Breast epithelium (tissue), 3 donors: ENCODE measurements around the gene ZAP70.
"Not testable (repeated sequence)": the region's sequence is repeated elsewhere in the genome, so short reads cannot be mapped to it uniquely, and the experiment has no call there.

ENCODE experiments used
- CTCF ChIP-seq, 3 donors: fragments of 450-650 bp; IDR thresholded peaks; one replicate each; pipeline ENCODE4 v1.5.1; 2016 to 2017; ENCODE audit warnings: antibody characterized with exemption in 3 of 3, mild to moderate bottlenecking in 3 of 3, moderate library complexity in 3 of 3
- POLR2A ChIP-seq: fragments of 450-650 bp; IDR thresholded peaks from one replicate; pipeline ENCODE4 v1.6.1; 2016; ENCODE audit warnings: antibody characterized with exemption, mild to moderate bottlenecking, moderate library complexity

GRCh38 chr2:97672606-97673140, 40.7 kb upstream of the ZAP70 start:
- TF ChIP-seq POLR2A; CTCF (IDR thresholded peaks at IDR 0.05): not testable (repeated sequence)
